SK-N-SH treated with all-trans-retinoic acid at 6 μM for 48 hours (cell line): ENCODE data around the gene PCIF1.

ENCODE experiments used
- ARNTL ChIP-seq: fragments of 450-650 bp; formaldehyde crosslinking; IDR thresholded peaks from 2 replicates; pipeline ENCODE4 v1.5.0; 2020; ENCODE audit warnings: low read depth, mild to moderate bottlenecking, moderate library complexity, borderline replicate concordance
- BACH2 ChIP-seq: fragments of 250-450 bp; sonication (Bioruptor Pico); IDR thresholded peaks from 2 replicates; pipeline ENCODE4 v1.9.0; 2021; ENCODE audit warnings: mild to moderate bottlenecking, borderline replicate concordance
- CSDC2 ChIP-seq: fragments of 250-450 bp; sonication (Bioruptor Pico); IDR thresholded peaks from 2 replicates; pipeline ENCODE4 v1.5.0; 2020; ENCODE audit warnings: mild to moderate bottlenecking, moderate library complexity
- PPARA ChIP-seq: fragments of 250-450 bp; sonication (Bioruptor Pico); IDR thresholded peaks from 2 replicates; pipeline ENCODE4 v1.5.0; 2020; ENCODE audit warnings: mild to moderate bottlenecking, borderline replicate concordance
- RARB ChIP-seq: fragments of 250-450 bp; sonication (Bioruptor Pico); IDR thresholded peaks from 2 replicates; pipeline ENCODE4 v1.8.0; 2021; ENCODE audit warnings: mild to moderate bottlenecking, moderate library complexity
- SNAI2 ChIP-seq: fragments of 250-450 bp; sonication (Bioruptor Pico); IDR thresholded peaks from 2 replicates; pipeline ENCODE4 v1.5.0; 2020; ENCODE audit warnings: mild to moderate bottlenecking, moderate library complexity
- TSHZ2 ChIP-seq: fragments of 250-450 bp; sonication (Bioruptor Pico); IDR thresholded peaks from 2 replicates; pipeline ENCODE4 v1.5.0; 2020; ENCODE audit warnings: mild to moderate bottlenecking, moderate library complexity
- ZC3H10 ChIP-seq: fragments of 250-450 bp; sonication (Bioruptor Pico); IDR thresholded peaks from 2 replicates; pipeline ENCODE4 v1.5.1; 2021; ENCODE audit warnings: mild to moderate bottlenecking, moderate library complexity
- ZNF8 ChIP-seq: fragments of 450-650 bp; formaldehyde crosslinking; IDR thresholded peaks from 2 replicates; pipeline ENCODE4 v1.5.0; 2020; ENCODE audit warnings: mild to moderate bottlenecking, moderate library complexity
- TF ChIP-seq, protein P1 (sequence below): fragments of 250-450 bp; sonication (Bioruptor Pico); IDR thresholded peaks from 2 replicates; pipeline ENCODE4 v1.8.0; 2020; ENCODE audit warnings: mild to moderate bottlenecking, moderate library complexity, borderline replicate concordance

- TF ChIP-seq PPARA (no peak), RARB (CRISPR knock-in tag) (no peak), TSHZ2 (CRISPR knock-in tag) (no peak), ZNF8 (CRISPR knock-in tag) (no peak), CSDC2 (no peak), SNAI2 (CRISPR knock-in tag) (no peak), BACH2 (CRISPR knock-in tag) (no peak), ZC3H10 (no peak), ARNTL (CRISPR knock-in tag) (no peak)
- TF ChIP-seq, protein P1, sequence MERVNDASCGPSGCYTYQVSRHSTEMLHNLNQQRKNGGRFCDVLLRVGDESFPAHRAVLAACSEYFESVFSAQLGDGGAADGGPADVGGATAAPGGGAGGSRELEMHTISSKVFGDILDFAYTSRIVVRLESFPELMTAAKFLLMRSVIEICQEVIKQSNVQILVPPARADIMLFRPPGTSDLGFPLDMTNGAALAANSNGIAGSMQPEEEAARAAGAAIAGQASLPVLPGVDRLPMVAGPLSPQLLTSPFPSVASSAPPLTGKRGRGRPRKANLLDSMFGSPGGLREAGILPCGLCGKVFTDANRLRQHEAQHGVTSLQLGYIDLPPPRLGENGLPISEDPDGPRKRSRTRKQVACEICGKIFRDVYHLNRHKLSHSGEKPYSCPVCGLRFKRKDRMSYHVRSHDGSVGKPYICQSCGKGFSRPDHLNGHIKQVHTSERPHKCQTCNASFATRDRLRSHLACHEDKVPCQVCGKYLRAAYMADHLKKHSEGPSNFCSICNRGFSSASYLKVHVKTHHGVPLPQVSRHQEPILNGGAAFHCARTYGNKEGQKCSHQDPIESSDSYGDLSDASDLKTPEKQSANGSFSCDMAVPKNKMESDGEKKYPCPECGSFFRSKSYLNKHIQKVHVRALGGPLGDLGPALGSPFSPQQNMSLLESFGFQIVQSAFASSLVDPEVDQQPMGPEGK (CRISPR knock-in tag), result no peak
These were observed 9.1 kb downstream of the PCIF1 start for GRCh38 chr20:45943613-45944012.
